NCI-H2107 (cell line): ENCODE results near the gene PEX19.

Experiments used
- DNase-seq: peaks from one replicate; lab custom pipeline; 2025; lab: John Stamatoyannopoulos, UW

Gene PEX19

DNA sequence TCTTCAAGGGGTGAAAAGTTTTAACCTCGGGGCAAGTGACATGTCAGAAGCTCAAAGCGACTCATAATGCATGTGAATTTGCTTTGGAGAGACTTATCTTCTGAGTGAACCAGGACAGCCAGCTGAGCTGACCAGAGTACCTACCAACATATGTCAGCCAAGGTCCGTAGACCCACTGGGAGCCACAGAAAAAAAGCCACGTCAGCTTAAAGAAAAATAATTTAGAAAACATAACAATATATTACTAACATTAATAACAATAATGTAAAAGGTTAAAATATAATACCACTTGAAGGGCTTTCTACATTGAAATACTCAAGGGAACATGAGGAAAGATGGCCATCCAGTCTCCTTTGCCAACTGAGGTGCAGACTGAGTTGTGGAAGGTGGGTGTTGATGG lies 6.9 kb downstream of the PEX19 start:
- no peak for DNase-seq

DNA sequence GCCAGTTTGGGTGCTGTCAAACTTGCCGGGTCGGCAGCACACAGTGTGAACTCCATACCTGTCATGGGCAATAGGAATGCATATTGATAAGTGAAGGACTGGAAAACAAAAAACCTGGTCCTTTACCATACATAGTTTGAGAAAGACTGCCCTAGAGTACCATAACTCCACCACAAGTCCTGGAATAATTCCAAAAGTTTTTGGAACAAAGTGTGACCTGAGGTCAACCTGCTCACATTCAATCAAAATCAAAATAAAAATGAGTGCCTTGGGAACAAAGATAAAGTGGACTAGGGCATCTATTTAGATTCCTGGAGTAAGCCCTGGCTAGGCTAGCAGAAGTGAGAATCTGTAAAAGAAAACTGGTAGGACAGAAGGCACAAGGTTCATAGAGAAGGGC lies 7.6 kb downstream of the PEX19 start:
- DNase-seq = no peak

DNA sequence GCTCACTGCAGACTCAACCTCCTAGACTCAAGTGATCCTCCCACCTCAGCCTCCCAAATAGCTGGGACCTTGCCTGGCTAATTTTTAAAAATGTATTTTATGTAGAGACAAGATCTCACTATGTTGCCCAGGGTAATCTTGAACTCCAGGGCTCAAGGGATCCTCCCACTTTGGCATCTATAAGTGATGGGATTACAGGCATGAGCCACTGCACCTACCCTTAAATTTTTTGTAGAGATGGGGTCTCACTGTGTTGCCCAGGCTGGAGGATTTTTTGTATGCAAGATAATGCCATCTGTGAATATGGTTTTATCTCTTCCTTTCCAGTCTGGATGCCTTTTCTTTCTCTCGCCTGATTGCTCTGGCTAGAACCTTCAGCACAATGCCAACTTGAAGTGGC lies 13.9 kb downstream of the PEX19 start:
- no peak for DNase-seq

DNA sequence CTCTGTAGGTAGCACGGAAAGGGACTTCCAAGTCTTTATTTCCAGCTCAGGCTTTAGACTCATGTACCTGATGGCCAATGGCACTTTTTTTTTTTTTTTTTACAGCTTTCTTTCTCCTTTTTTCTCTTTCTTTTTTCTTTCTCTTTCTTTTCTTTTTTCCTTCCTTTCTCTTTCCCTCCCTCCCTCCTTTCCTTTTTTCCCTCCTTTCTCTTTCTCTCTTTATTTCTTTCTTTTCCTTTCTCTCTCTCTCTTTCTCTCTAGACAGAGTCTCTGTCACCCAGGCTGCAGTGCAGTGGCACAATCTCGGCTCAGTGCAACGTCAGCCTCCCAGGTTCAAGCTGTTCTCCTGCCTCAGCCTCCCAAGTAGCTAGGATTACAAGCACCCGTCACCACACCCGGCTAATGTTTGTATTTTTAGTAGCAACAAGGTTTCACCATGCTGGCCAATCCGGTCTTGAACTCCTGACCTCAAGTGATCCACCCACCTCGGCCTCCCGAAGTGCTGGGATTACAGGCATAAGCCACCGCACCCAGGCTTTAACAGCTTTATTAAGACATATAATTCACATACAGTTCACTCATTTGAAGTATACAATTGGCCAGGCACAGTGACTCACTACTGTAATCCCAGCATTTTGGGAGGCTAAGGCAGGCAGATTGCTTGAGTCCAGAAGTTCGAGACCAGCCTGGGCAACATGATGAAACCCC lies 17.5 kb downstream of the PEX19 start:
- DNase-seq = no peak

DNA sequence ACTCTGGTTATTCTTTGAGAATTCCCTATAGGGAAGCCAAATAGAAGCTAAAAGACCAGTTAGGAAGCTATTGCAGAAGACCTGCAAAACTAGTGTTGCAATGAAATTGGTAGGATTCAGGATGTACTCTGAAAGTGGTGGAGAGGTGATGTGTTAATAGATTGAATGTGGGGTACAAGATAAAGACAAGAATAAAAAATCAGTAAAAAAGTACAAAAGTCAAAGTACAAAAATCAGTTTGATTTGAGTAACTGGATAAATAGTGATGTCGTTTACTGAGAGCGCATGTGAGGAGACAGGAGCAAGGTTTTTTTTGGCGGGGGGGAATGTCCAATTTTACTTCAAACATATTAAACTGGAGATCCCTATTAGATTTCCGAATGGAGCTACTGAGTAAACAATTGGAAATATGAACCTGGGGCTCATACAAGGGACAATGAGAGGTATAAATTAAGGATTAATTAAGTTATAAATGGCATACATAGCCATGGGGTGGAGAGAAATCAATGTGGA lies 20.1 kb downstream of the PEX19 start:
- DNase-seq = no peak

DNA sequence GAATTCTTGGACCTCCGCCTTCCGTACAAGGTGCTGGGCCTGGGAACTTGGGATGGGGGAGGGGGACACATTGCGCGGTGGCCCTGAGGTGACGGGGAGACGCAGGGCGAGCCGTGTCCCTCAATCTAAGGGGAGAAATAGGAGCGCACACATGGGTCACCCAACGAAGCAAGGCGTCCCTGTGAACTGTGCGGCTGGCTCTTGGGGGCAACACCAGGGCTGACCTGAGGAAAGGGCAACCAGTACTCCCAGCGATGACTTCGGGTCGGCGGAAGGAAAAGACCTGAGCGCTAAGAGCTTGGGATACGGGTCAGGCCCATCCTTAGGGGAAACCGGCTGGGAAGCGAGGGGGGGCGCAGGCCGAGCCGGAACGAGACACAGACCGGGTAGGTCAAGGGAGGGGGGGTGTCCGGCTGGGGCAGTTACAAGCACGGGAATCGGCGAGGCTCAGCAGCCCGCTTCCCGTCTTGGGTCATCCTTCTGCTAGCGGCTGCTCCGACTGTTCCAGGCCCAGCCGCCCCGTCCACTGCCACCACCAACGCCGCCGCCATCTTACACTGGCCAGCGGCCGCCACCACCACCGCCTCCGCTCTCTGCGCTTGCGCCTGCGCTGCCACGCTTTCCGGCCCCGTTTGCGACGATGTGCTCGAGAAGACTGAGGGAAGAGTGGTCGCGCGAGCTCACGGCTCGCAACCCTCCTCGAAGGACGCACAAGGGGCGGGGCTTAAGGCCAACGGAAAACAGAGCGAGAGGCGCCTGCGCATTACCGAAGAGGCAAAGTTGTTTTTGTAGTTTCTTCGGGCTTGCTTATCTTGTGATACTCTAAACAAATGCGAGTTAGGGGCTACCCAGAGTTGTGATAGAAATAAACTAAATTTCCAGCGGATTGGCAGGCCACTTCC lies 22.8 kb downstream of the PEX19 start, which contains the start of gene DCAF8:
TSS of gene DCAF8 (minus strand) at position 657 of the 902 bp plus-strand sequence. CDS start 18,541 bp downstream, outside the sequence.
- peak; percentile 99 for DNase-seq

DNA sequence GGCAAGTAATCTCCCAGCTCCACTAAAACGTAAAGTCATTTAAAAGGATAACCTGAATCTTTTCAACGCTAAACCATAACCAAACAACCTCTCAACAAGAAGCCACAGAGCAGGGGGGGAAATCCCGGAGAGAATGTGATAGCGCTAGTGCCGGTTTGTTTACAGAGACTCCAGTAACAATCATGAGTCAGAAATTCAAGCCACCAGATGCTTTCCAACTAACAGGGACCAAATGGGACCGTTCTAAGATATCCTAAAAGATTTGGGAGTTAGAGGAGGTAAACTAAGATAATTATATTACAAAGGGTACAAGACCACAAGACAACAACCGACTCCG lies 23.4 kb downstream of the PEX19 start:
- DNase-seq = peak; percentile 70

DNA sequence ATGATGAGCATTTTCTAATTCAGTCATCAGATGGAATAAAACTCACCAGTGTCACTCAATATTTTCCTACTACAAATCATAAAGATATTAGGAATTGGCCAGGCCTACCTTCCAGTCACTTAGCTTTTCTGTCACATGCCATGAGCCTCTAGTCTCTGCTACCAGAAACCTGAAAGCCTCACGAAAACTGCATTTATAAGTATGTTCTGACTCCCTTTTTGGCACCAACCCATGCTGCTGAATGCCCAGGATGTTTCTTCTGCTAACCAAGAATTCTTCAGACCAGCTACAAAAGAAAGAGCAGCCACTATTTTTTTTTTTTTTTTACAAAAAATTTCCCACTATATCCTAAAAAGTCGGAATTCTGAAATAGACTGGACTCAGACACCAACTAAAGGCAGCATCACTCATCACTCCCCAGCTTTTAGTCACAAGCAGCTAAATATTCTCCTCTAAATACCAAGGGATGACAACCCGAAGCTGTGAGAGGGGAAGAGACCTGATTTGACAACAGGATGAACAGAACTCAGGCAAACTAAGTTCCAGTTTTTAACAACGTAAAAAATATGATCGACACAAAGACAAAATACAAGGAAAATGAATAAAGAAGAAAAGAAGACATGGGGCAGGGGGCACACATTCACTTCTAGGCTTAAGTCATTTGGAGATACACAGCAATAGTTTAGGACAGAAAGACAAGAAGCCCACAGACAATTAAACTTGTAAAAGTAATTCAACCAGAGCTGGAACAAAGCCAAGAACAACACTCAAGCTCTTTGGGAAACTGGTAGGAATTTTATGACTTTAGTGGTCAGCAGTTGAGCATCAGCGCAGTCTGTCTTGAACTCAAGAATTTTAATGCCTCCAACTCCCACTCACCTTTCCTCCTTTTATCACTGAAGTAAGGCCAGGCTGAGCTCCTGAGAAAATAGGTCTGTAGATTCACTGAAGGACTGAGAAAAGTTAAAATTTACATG lies 24.2 kb downstream of the PEX19 start:
- peak; percentile 2 for DNase-seq

DNA sequence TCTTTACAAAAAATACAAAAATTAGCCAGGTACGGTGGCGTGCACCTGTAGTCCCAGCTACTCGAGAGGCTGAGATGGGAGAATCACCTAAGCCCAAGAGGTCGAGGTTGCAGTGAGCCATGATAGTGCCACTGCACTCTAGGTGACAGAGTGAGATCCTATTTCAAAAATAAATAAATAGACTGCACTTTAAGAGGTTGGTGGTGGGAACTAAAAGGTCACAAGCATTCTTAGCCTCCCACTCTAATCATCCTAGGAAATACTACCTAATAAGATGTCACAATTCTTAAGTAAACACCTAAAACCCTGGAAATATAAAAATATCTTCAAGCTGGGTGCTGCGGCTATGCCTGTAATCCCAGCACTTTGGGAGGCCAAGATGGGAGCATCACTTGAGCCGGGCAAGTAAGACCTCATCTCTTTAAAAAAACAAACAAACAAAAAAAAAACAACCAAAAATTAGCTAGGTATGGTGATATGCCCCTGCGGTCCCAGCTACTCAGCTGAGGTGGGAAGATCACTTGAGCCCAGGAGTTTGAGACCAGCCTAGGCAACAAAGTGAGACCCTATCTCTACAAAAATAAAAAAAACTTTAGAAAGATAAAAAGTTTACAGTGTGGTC lies 26.6 kb downstream of the PEX19 start:
- DNase-seq = no peak

DNA sequence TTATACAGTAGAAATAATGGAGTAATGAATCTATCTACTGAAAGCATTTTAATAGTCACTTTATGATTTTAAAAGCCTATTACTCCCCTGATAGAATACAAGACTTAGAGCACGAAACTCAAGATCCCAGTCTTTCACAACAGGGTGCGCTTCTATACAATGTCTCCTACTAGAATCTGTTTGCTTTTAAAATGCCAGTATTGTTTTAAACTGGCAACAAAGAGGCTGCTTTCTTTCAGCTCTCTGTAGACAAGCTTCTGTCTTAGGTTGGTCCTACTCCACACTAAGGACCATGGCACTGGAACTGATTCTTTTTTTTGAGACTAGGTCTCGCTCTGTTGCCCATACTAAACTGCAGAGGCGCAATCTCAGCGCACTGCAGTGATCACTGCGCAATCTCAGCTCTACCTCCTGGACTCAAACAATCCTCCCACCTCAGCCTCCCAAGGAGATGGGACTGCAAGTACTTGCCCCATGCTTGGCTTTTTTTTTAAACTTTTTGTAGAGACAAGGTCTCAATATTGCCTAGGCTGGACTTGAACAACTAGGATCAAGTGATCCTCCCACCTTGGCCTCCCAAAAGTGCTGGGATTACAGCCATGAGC lies 27.4 kb downstream of the PEX19 start:
- no peak for DNase-seq

DNA sequence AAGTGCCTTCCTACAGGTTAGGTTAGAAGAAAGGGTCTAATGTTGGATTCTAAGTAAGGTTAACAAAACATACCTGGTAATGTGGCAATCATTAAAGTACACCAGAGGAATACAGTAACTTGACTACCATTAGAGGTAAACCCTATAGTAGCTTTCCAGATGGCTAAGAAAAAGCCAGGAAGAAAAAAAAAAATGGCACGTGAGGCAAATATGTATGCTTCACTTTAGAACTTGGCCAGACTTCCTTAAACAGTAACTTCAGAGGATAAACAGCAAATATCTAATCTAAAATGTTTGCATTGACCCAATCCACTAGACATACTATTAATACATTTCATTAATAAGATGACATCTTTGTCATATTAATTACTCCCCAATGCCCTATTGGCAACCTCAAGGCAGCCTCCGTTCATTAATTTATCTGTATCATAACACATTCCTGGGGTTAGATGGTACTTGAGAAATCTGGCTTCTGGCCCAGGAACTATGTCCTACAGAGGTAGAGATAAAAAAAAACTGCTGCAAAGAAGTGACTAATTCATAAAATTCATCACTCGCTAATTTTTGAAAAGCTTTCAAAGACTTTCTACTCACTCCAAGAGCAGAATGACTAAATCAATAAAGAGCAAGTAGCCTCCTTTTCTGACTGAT lies 28.4 kb downstream of the PEX19 start:
- DNase-seq = no peak

DNA sequence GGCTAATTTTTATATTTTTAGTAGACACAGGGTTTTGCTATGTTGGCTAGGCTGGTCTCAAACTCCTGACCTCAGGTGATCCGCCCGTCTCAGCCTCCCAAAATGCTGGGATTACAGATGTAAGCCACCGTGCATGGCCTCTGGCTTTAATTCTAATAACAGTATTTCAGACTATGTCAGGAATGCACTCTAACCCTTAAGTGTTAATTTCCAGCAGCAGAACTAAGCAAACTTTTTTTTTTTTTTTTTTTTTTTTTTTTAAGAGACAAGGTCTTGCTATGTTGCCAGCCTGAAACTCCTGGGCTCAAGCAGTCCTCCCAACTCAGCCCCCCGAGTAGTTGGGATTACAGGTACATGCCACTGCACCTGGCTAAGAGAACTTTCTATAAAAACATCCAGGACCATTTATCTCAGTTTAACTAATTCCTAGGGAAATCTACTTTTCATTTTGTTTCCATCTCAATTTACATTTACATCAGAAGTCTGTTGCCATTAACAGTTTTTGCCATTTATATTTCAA lies 29.1 kb downstream of the PEX19 start:
- no peak for DNase-seq

DNA sequence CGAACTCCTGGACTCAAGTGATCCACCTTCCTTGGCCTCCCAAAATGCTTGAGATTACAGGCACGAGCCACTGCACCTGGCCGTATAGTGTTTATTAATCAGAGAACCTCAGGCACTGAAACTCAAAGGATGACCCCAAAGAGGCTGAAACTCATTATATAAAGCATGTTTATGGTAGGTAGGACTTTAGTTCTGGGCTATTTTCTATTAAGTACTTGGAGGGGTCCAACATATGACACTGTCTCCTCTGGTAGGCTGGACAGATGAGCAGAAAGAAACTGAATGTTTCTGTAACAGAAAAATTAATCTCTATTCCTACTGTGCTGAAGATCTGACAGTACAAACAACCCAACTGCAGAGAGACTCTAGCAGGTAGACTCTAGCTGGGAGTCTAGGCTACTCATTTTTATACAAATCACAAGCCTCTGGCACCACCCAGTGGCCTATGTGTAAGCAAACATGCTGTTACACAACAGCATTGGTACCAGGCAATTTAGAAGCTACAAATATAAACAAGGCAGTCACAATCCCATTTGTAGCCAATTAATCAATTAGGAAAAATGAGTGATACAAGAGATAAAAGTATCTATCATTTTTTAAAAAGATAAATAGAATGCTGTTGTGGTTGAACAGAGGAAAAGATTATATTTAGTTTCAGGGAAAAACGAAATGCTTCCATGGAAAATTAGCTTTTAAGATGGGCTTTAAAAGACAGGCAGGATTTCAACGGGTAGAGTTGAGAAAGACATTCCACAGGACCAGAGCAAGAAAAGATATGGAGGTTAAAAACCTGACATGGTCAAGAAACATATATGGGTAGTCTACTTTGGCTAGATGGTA lies 33.0 kb downstream of the PEX19 start:
- DNase-seq = peak; percentile 54

DNA sequence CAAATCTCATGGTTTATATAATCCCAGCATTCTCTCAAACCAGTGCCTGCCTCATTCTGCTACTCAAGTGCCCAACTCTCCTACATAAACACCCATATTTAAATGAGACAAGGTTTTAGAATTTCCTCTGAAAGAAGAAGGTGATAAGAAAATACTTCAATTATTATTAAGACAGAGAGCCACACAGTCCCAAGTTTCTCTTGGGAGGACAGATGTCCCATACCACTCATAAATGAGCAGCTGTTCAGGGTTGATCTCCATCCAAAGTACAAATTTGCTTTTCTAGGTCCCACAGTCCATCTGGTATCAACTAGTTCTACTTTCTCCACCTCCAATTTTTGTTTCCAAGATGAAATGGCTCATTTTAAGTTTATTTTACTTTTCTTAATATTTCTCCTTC lies 33.9 kb downstream of the PEX19 start:
- no peak for DNase-seq

DNA sequence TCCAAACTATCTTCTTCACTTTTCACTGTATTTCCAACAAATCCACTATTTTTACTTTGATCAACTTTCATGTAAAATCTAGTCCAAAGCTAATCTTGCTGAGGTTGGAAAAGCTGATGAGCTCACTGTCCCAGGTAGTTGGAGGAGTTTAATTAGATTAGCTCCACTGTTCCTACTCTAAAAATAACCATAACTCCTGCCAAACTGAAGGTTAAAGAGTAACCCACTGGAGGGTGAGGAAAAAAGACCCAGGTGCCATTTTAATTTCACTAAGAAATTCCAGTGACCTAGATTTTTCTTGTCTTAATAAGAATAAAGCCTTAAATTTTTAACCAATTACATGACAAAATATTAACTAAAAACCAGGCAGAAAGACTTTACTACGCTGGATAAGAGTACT lies 37.9 kb downstream of the PEX19 start:
- no peak for DNase-seq

DNA sequence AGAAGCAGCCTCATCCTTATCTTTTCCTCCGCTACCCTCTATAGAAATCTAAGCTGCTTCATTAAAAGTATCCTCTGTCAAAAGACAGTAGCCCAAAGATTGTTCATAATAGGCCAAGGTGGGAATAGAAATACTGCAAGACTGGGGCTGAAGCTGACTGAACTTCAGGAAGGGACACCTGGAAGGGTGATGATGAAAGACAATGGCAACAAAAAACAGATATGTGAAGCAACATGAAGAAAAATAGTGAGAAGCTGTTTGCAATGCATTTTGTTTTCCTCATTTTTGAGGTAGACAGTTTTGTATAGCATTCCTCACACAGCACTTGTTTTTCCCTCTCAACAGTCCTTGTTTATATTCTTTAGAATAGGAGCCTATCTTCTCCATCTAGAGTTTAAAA lies 39.5 kb downstream of the PEX19 start:
- DNase-seq = no peak

DNA sequence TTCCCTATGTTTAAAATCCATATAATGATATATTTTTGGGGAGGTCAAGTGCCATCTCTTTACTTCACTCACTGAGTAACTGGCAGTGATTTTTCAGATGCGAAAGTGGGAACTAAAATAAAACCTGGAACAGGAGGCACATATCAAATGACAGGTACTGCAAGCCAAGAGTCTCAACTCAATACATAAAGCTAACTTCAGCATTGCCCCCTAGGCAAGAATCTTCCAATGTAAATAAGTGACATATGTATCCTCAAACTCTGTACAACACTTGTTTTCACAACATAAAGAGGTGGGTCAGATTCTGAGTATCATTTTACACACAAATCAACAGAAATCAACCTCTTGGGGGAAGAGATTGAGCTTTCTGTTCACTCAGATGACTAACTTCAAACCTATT lies 40.7 kb downstream of the PEX19 start:
- no peak for DNase-seq

DNA sequence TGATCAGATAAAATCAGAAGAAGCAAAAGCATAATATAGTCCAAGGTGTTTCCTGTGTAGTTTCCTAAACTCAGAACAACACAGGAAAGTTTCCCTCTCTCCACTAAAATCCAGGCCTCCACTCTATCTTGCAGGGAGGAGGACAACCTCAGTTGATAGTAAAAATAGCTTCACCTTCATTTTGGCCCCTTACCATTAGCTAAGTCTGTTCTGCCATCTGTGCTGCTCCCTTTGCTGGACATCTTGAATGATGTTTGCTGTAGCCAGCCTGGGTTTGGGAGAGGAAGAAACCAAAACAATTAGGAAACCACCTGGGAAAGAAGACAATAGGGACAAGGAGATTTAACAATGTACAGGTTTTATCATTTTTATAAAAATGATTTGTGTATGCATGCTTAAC lies 41.2 kb downstream of the PEX19 start:
- no peak for DNase-seq

DNA sequence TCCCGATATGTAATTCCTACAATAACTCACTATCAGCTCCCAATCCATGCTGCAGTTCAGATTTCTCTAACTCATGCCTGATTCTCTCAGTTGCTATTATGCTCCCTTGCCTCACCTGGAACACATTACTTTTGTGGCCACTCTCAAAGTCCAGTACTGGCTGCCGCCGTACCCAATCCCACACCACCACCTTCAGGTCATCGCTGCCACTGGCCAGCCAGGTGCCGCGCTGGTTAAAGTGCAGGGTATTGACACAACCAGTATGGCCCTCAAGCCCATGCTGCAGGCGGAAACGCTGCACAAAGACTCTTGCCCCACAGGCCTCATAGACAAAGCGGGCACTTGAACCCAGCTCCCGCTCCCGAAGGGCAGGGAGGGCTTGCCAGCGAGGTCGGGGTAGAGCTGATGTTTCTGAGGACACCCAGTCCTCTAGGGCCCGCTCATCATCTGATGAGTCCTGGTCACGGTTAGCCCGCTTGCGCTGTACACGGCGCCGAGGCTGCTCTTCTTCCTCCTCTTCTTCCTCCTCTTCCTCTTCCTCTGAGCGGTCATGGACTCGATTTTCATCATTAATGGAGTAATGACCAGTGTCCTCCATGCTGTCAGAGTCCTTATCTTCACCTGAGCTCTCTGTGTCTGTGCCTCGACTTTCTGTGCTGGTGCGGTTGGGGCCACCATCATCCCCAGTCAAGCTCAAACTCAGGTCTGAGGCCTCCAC lies 45.2 kb downstream of the PEX19 start:
- no peak for DNase-seq
